ENCODE results near the gene ARHGEF12. TPM values are rescaled to one million over a fixed set of nuclear protein-coding genes. Genes with fewer than 3 reads are reported as not detected.

The ARHGEF12 gene
- total RNA-seq, 1 donor from 2014 or later = 59.5 TPM

- Histone ChIP-seq H3K36me3 (ENCODE audit: control insufficient read depth in 3 of 3, insufficient read depth in 3 of 3, low read length in 3 of 3) (no peaks in the 10 kb centered on the region), H3K27ac (ENCODE audit: low read depth, low read length) (no peak overlapping the region), H3K9ac (ENCODE audit: low read depth in 1 of 3, low read length in 3 of 3) (no peak overlapping the region), H3K4me1 (ENCODE audit: control insufficient read depth in 3 of 3, insufficient read depth in 3 of 3, low read length in 3 of 3) (peaks cover 13 to 32% (median 16%) of the 10 kb centered on the region in 3 donors), H3K9me3 (ENCODE audit: control insufficient read depth in 3 of 3, low read length in 3 of 3) (no peaks in the 10 kb centered on the region), H3K27me3 (ENCODE audit: control insufficient read depth in 3 of 3, insufficient read depth in 3 of 3, low read length in 3 of 3) (no peaks in the 10 kb centered on the region), H3K4me3 (ENCODE audit: low read length in 3 of 3) (no peak overlapping the region)
These were observed 54.3 kb downstream of the ARHGEF12 start for GRCh38 chr11:120390585-120390922.

DNA sequence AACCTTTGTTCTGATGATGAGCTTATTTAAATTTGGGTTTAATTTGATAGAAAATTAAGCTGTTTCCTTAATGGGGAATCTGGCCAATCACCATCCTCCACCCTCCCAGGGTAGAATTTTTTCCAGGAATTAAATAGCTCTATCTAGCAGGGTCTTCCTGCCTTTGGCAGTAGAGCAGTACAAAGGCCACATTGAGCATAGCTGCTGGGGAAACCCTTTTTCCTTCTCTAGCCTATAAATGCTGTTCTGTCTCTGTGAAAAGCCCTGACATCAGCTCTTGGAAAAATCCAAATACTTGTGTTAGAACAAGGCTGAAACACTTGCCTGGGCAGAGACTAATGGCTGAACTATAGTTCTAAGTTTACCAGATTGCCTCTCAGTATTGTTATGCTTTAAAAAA, 55.1 kb downstream of the ARHGEF12 start:
- H3K4me1 ChIP-seq (ENCODE audit: control insufficient read depth in 3 of 3, insufficient read depth in 3 of 3, low read length in 3 of 3) = peaks cover 9 to 28% (median 12%) of the 10 kb centered on the region in 3 donors
- peak overlapping the region; percentile 37 for H3K27ac ChIP-seq (ENCODE audit: low read depth, low read length)
- H3K4me3 ChIP-seq (ENCODE audit: low read length in 3 of 3) = no peak overlapping the region
- no peaks in the 10 kb centered on the region for H3K9me3 ChIP-seq (ENCODE audit: control insufficient read depth in 3 of 3, low read length in 3 of 3)
- peak overlapping the region; percentile 2 to 14 (median 3) for H3K9ac ChIP-seq (ENCODE audit: low read depth in 1 of 3, low read length in 3 of 3)
- H3K36me3 ChIP-seq (ENCODE audit: control insufficient read depth in 3 of 3, insufficient read depth in 3 of 3, low read length in 3 of 3) = no peaks in the 10 kb centered on the region
- H3K27me3 ChIP-seq (ENCODE audit: control insufficient read depth in 3 of 3, insufficient read depth in 3 of 3, low read length in 3 of 3) = no peaks in the 10 kb centered on the region

GRCh38 chr11:120391854-120392253, 55.6 kb downstream of the ARHGEF12 start:
- H3K4me3 ChIP-seq (ENCODE audit: low read length in 3 of 3) = peak overlapping the region in 1 of 3 donors; percentile 6
- no peaks in the 10 kb centered on the region for H3K9me3 ChIP-seq (ENCODE audit: control insufficient read depth in 3 of 3, low read length in 3 of 3)
- no peaks in the 10 kb centered on the region for H3K36me3 ChIP-seq (ENCODE audit: control insufficient read depth in 3 of 3, insufficient read depth in 3 of 3, low read length in 3 of 3)
- peaks cover 8 to 24% (median 14%) of the 10 kb centered on the region in 3 donors for H3K4me1 ChIP-seq (ENCODE audit: control insufficient read depth in 3 of 3, insufficient read depth in 3 of 3, low read length in 3 of 3)
- no peaks in the 10 kb centered on the region for H3K27me3 ChIP-seq (ENCODE audit: control insufficient read depth in 3 of 3, insufficient read depth in 3 of 3, low read length in 3 of 3)
- peak overlapping the region; percentile 37 for H3K27ac ChIP-seq (ENCODE audit: low read depth, low read length)
- H3K9ac ChIP-seq (ENCODE audit: low read depth in 1 of 3, low read length in 3 of 3) = peak overlapping the region; percentile 2 to 14 (median 8)

GRCh38 chr11:120392314-120392713, 56.1 kb downstream of the ARHGEF12 start:
- Histone ChIP-seq H3K4me3 (ENCODE audit: low read length in 3 of 3) (peak overlapping the region in 2 of 3 donors; percentile 6 to 34), H3K27ac (ENCODE audit: low read depth, low read length) (peak overlapping the region; percentile 37), H3K4me1 (ENCODE audit: control insufficient read depth in 3 of 3, insufficient read depth in 3 of 3, low read length in 3 of 3) (peaks cover 8 to 22% (median 12%) of the 10 kb centered on the region in 3 donors), H3K9ac (ENCODE audit: low read depth in 1 of 3, low read length in 3 of 3) (peak overlapping the region in 1 of 3 donors; percentile 2), H3K27me3 (ENCODE audit: control insufficient read depth in 3 of 3, insufficient read depth in 3 of 3, low read length in 3 of 3) (no peaks in the 10 kb centered on the region), H3K9me3 (ENCODE audit: control insufficient read depth in 3 of 3, low read length in 3 of 3) (no peaks in the 10 kb centered on the region), H3K36me3 (ENCODE audit: control insufficient read depth in 3 of 3, insufficient read depth in 3 of 3, low read length in 3 of 3) (no peaks in the 10 kb centered on the region)

GRCh38 chr11:120392793-120393192, 56.6 kb downstream of the ARHGEF12 start:
- peaks cover 8 to 22% (median 12%) of the 10 kb centered on the region in 3 donors for H3K4me1 ChIP-seq (ENCODE audit: control insufficient read depth in 3 of 3, insufficient read depth in 3 of 3, low read length in 3 of 3)
- H3K36me3 ChIP-seq (ENCODE audit: control insufficient read depth in 3 of 3, insufficient read depth in 3 of 3, low read length in 3 of 3) = no peaks in the 10 kb centered on the region
- peak overlapping the region; percentile 37 for H3K27ac ChIP-seq (ENCODE audit: low read depth, low read length)
- H3K4me3 ChIP-seq (ENCODE audit: low read length in 3 of 3) = peak overlapping the region in 1 of 3 donors; percentile 6
- H3K9me3 ChIP-seq (ENCODE audit: control insufficient read depth in 3 of 3, low read length in 3 of 3) = no peaks in the 10 kb centered on the region
- no peaks in the 10 kb centered on the region for H3K27me3 ChIP-seq (ENCODE audit: control insufficient read depth in 3 of 3, insufficient read depth in 3 of 3, low read length in 3 of 3)
- no peak overlapping the region for H3K9ac ChIP-seq (ENCODE audit: low read depth in 1 of 3, low read length in 3 of 3)

DNA sequence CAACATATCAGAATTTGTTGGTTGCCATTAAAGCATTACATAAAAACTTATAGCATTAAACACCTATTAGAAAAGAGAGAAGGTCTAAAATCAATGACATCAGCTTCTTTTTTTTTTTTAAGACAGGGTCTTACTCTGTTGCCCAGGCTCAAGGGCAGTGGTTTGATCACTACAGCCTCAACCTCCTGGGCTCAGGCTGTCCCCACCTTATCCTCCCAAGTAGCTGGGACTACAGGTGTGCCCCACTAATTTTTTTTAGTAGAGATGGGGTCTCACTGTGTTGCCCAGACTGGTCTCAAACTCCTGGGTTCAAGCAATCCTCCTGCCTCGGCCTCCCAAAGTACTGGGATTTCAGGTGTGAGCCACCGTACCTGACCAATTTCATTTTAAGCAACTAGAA, 57.9 kb downstream of the ARHGEF12 start:
- Histone ChIP-seq H3K4me1 (ENCODE audit: control insufficient read depth in 3 of 3, insufficient read depth in 3 of 3, low read length in 3 of 3) (peaks cover 11 to 25% (median 16%) of the 10 kb centered on the region in 3 donors), H3K9ac (ENCODE audit: low read depth in 1 of 3, low read length in 3 of 3) (no peak overlapping the region), H3K27me3 (ENCODE audit: control insufficient read depth in 3 of 3, insufficient read depth in 3 of 3, low read length in 3 of 3) (no peaks in the 10 kb centered on the region), H3K9me3 (ENCODE audit: control insufficient read depth in 3 of 3, low read length in 3 of 3) (no peaks in the 10 kb centered on the region), H3K36me3 (ENCODE audit: control insufficient read depth in 3 of 3, insufficient read depth in 3 of 3, low read length in 3 of 3) (no peaks in the 10 kb centered on the region), H3K27ac (ENCODE audit: low read depth, low read length) (no peak overlapping the region), H3K4me3 (ENCODE audit: low read length in 3 of 3) (no peak overlapping the region)

- no peaks in the 10 kb centered on the region for H3K27me3 ChIP-seq (ENCODE audit: control insufficient read depth in 3 of 3, insufficient read depth in 3 of 3, low read length in 3 of 3)
- no peaks in the 10 kb centered on the region for H3K9me3 ChIP-seq (ENCODE audit: control insufficient read depth in 3 of 3, low read length in 3 of 3)
- peak overlapping the region; percentile 31 for H3K27ac ChIP-seq (ENCODE audit: low read depth, low read length)
- no peaks in the 10 kb centered on the region for H3K36me3 ChIP-seq (ENCODE audit: control insufficient read depth in 3 of 3, insufficient read depth in 3 of 3, low read length in 3 of 3)
- H3K4me3 ChIP-seq (ENCODE audit: low read length in 3 of 3) = no peak overlapping the region
- H3K9ac ChIP-seq (ENCODE audit: low read depth in 1 of 3, low read length in 3 of 3) = no peak overlapping the region
- peaks cover 16 to 31% (median 17%) of the 10 kb centered on the region in 3 donors for H3K4me1 ChIP-seq (ENCODE audit: control insufficient read depth in 3 of 3, insufficient read depth in 3 of 3, low read length in 3 of 3)
These were observed 59.6 kb downstream of the ARHGEF12 start for GRCh38 chr11:120395778-120396177.

- H3K36me3 ChIP-seq (ENCODE audit: control insufficient read depth in 3 of 3, insufficient read depth in 3 of 3, low read length in 3 of 3) = no peaks in the 10 kb centered on the region
- H3K4me1 ChIP-seq (ENCODE audit: control insufficient read depth in 3 of 3, insufficient read depth in 3 of 3, low read length in 3 of 3) = peaks cover 9 to 14% (median 10%) of the 10 kb centered on the region in 3 donors
- H3K27me3 ChIP-seq (ENCODE audit: control insufficient read depth in 3 of 3, insufficient read depth in 3 of 3, low read length in 3 of 3) = no peaks in the 10 kb centered on the region
- H3K9me3 ChIP-seq (ENCODE audit: control insufficient read depth in 3 of 3, low read length in 3 of 3) = no peaks in the 10 kb centered on the region
- H3K9ac ChIP-seq (ENCODE audit: low read depth in 1 of 3, low read length in 3 of 3) = peak overlapping the region; percentile 1 to 19 (median 8)
- peak overlapping the region; percentile 31 for H3K27ac ChIP-seq (ENCODE audit: low read depth, low read length)
- no peak overlapping the region for H3K4me3 ChIP-seq (ENCODE audit: low read length in 3 of 3)
These were observed 61.9 kb downstream of the ARHGEF12 start for GRCh38 chr11:120398132-120398531.

- H3K4me3 ChIP-seq (ENCODE audit: low read length in 3 of 3) = no peak overlapping the region
- peaks cover 9 to 18% (median 16%) of the 10 kb centered on the region in 3 donors for H3K4me1 ChIP-seq (ENCODE audit: control insufficient read depth in 3 of 3, insufficient read depth in 3 of 3, low read length in 3 of 3)
- peak overlapping the region; percentile 23 for H3K27ac ChIP-seq (ENCODE audit: low read depth, low read length)
- no peak overlapping the region for H3K9ac ChIP-seq (ENCODE audit: low read depth in 1 of 3, low read length in 3 of 3)
- no peaks in the 10 kb centered on the region for H3K27me3 ChIP-seq (ENCODE audit: control insufficient read depth in 3 of 3, insufficient read depth in 3 of 3, low read length in 3 of 3)
- H3K36me3 ChIP-seq (ENCODE audit: control insufficient read depth in 3 of 3, insufficient read depth in 3 of 3, low read length in 3 of 3) = no peaks in the 10 kb centered on the region
- no peaks in the 10 kb centered on the region for H3K9me3 ChIP-seq (ENCODE audit: control insufficient read depth in 3 of 3, low read length in 3 of 3)
These were observed 63.1 kb downstream of the ARHGEF12 start for GRCh38 chr11:120399307-120399706.

DNA sequence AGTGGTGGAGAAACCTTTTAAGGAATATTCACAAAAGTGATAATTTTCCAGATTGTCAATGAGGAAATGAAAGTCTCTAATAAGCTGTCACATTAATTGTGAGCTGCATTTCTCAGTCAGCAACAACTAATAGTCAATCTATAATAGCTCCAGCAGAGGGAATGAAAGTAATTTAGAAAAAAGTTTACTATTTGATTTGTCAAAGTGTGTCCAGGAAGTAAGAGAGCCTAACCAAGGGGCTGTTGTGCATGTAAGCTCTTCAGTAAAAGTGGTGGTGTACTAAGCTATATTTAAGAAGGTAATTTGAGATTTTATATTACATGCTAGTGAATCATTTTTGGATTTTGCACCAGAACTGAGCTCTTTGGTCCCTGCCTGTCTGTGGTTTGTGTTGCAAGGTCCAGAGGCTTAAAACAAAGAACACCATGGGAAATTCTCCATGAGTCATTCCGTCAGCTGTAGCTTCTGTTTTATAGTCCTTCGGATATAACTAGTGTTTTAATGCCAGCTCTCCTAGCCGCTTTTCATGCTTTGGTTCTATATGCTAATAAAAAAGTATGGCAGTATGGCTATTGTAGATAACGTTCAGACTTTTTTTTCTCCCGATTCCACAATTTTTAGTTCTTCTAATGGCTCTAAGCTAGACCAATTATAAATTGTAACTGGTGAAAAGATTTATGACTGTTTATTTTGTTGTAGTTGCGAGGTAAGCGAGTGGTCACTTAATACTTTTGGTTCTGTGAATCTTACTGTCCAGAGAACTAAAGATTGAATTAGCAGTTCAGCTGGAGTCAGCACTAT, 64.6 kb downstream of the ARHGEF12 start:
- H3K36me3 ChIP-seq (ENCODE audit: control insufficient read depth in 3 of 3, insufficient read depth in 3 of 3, low read length in 3 of 3) = no peaks in the 10 kb centered on the region
- no peaks in the 10 kb centered on the region for H3K27me3 ChIP-seq (ENCODE audit: control insufficient read depth in 3 of 3, insufficient read depth in 3 of 3, low read length in 3 of 3)
- H3K27ac ChIP-seq (ENCODE audit: low read depth, low read length) = peak overlapping the region; percentile 91
- peak overlapping the region; percentile 58 to 72 (median 59) for H3K4me3 ChIP-seq (ENCODE audit: low read length in 3 of 3)
- H3K4me1 ChIP-seq (ENCODE audit: control insufficient read depth in 3 of 3, insufficient read depth in 3 of 3, low read length in 3 of 3) = peaks cover 9 to 24% (median 18%) of the 10 kb centered on the region in 3 donors
- no peaks in the 10 kb centered on the region for H3K9me3 ChIP-seq (ENCODE audit: control insufficient read depth in 3 of 3, low read length in 3 of 3)
- H3K9ac ChIP-seq (ENCODE audit: low read depth in 1 of 3, low read length in 3 of 3) = peak overlapping the region; percentile 73 to 88 (median 77)
